K562 (cell line): ENCODE data around the gene SND1. TPM values are rescaled to one million over a fixed set of nuclear protein-coding genes. Genes with fewer than 3 reads are reported as not detected.
A peak's percentile ranks its signal among the peaks of the same experiment; 100 is the strongest.

Experiments
- ATAC-seq: fragments of 200-7000 bp; cut with Tn5 transposase; 3 replicates; pipeline ENCODE4 v1.9.1; 2020; ENCODE audit warnings: moderate library complexity
- BruUV-seq: library from RNA; stranded (reverse); fragments of 400-500 nt; replicated peaks from 2 replicates; lab custom pipeline; 2021; lab: Mats Ljungman, UMichigan
- CTCF ChIA-PET: fragments of 300-600 bp; formaldehyde crosslinking; extraction: SDS; loops from one replicate; lab custom pipeline; 2021; ENCODE audit warnings: low intra/inter-chr PET ratio; lab: Yijun Ruan, JAX
- POLR2A ChIA-PET: fragments of 300-600, 350-650 bp; sonication (Branson Sonifier 250); formaldehyde crosslinking; extraction: SDS; loops from one replicate; lab custom pipeline; 2021; ENCODE audit warnings: antibody characterized with exemption, inconsistent platforms; lab: Yijun Ruan, JAX
- DNase-seq, 4 experiments: peaks; one replicate each; pipeline versions ENCODE4 v3.0.0 to v3.0.0-alpha.2; 2011 to 2018; ENCODE audit warnings: low spot score in 3 of 4, mixed read lengths in 3 of 4; ENCODE audit errors: extremely low read depth in 1 of 4
- FAIRE-seq: peaks from 2 replicates; lab custom pipeline; 2011; peaks lifted over from hg19 to GRCh38; lab: Jason Lieb, UNC
- H2AFZ ChIP-seq: 2 replicates; pipeline ENCODE4 v1.6.0; 2011; ENCODE audit warnings: low read depth, low read length, control low read depth, inconsistent platforms
- H3K27ac ChIP-seq: fragments of 200-600 bp; 3 replicates; pipeline ENCODE4 v1.8.0; 2011; ENCODE audit warnings: low read depth, mild to moderate bottlenecking, control low read depth, inconsistent platforms, low read length, moderate library complexity, mixed read lengths; ENCODE audit errors: extremely low read depth
- H3K27me3 ChIP-seq, 2 experiments: fragments of 300-600 bp in 1 of 2; 2 replicates in 1 of 2; 3 replicates in 1 of 2; pipeline versions ENCODE4 v1.6.0 to v1.8.0; 2011; ENCODE audit warnings: inconsistent platforms in 2 of 2, low read length in 2 of 2, mild to moderate bottlenecking in 1 of 2, mixed read lengths in 1 of 2, moderate library complexity in 1 of 2; ENCODE audit not compliant: control insufficient read depth in 2 of 2, insufficient read depth in 2 of 2
- H3K36me3 ChIP-seq: fragments of 300-600 bp; 3 replicates; pipeline ENCODE4 v1.8.0; 2011; ENCODE audit warnings: mild to moderate bottlenecking, low read length, inconsistent platforms; ENCODE audit not compliant: control insufficient read depth, insufficient read depth
- H3K4me1 ChIP-seq, 2 experiments: fragments of 200-600 bp in 1 of 2; replicated peaks in 1 of 2; 2 replicates in 1 of 2; 3 replicates in 1 of 2; pipeline versions ENCODE4 v1.5.1 to v1.8.0; 2011; ENCODE audit warnings: inconsistent platforms in 2 of 2, low read length in 2 of 2, mild to moderate bottlenecking in 1 of 2, mixed read lengths in 1 of 2, moderate library complexity in 1 of 2; ENCODE audit not compliant: control insufficient read depth in 2 of 2, insufficient read depth in 2 of 2
- H3K4me2 ChIP-seq: 2 replicates; pipeline ENCODE4 v1.6.1; 2011; ENCODE audit warnings: low read length, control low read depth, inconsistent platforms, mixed read lengths; ENCODE audit not compliant: insufficient read depth
- H3K4me3 ChIP-seq: fragments of 200-600 bp; sonication (generic), shearing (Covaris generic); 2 replicates; pipeline ENCODE4 v1.5.1; 2016; ENCODE audit warnings: control low read depth, inconsistent platforms
- H3K79me2 ChIP-seq: fragments of 200-600 bp; 3 replicates; pipeline ENCODE4 v1.8.0; 2011; ENCODE audit warnings: low read length, inconsistent platforms; ENCODE audit not compliant: control insufficient read depth, insufficient read depth
- H3K9ac ChIP-seq, 2 experiments: 2 replicates each; pipeline versions ENCODE4 v1.6.0 to v1.6.1; 2011; ENCODE audit warnings: low read depth in 2 of 2, low read length in 2 of 2, control low read depth in 1 of 2, inconsistent platforms in 1 of 2, mild to moderate bottlenecking in 1 of 2, mixed read lengths in 1 of 2; ENCODE audit not compliant: insufficient read depth in 1 of 2
- H3K9me1 ChIP-seq: one replicate; pipeline ENCODE4 v1.6.0; 2011; ENCODE audit warnings: inconsistent platforms, mild to moderate bottlenecking, low read length, moderate library complexity; ENCODE audit not compliant: control insufficient read depth, insufficient read depth
- H3K9me3 ChIP-seq: replicated peaks from 2 replicates; pipeline ENCODE4 v1.5.1; 2011; ENCODE audit warnings: low read depth, low read length, inconsistent platforms; ENCODE audit not compliant: control insufficient read depth, insufficient read depth
- H4K20me1 ChIP-seq: replicated peaks from 2 replicates; pipeline ENCODE4 v1.6.1; 2011; ENCODE audit warnings: low read length, inconsistent platforms, mixed read lengths; ENCODE audit not compliant: control insufficient read depth, insufficient read depth
- BCOR ChIP-seq: fragments of 450-650 bp; IDR thresholded peaks from 2 replicates; pipeline ENCODE4 v1.6.1; 2016
- BRCA1 ChIP-seq, 2 experiments: fragments of 450-650 bp in 1 of 2; sonication (generic) in 1 of 2; formaldehyde crosslinking in 1 of 2; IDR thresholded peaks; 2 replicates each; pipeline versions ENCODE4 v1.5.0 to v1.6.1; 2017 to 2020; ENCODE audit warnings: mild to moderate bottlenecking in 1 of 2, missing genetic modification reagents in 1 of 2
- CREM ChIP-seq: IDR thresholded peaks from 2 replicates; pipeline ENCODE4 v1.6.1; 2014; ENCODE audit warnings: antibody characterized with exemption, low read depth
- ELF1 ChIP-seq: fragments of 200-800 bp; sonication (Bioruptor generic); IDR thresholded peaks from 2 replicates; pipeline ENCODE4 v1.6.1; 2016; ENCODE audit warnings: missing genetic modification characterization, missing compliant biosample characterization
- FOXJ2 ChIP-seq: fragments of 200-800 bp; sonication (Bioruptor generic); IDR thresholded peaks from 2 replicates; pipeline ENCODE4 v1.6.1; 2016; ENCODE audit warnings: missing genetic modification characterization, missing compliant biosample characterization
- GATAD2B ChIP-seq: fragments of 450-650 bp; IDR thresholded peaks from 2 replicates; pipeline ENCODE4 v1.6.1; 2017; ENCODE audit warnings: mild to moderate bottlenecking, borderline replicate concordance
- HNRNPLL ChIP-seq: fragments of 200-400 bp; formaldehyde crosslinking; IDR thresholded peaks from 2 replicates; pipeline ENCODE4 v1.6.1; 2017; ENCODE audit warnings: low read length, low read depth, mild to moderate bottlenecking; ENCODE audit not compliant: poor library complexity, severe bottlenecking
- HOXB6 ChIP-seq: fragments of 250-450 bp; sonication (Bioruptor Pico); IDR thresholded peaks from 2 replicates; pipeline ENCODE4 v1.5.1; 2022; ENCODE audit warnings: mild to moderate bottlenecking, borderline replicate concordance
- ID3 ChIP-seq, 2 experiments: fragments of 250-450 bp in 1 of 2; fragments of 450-650 bp in 1 of 2; sonication (Bioruptor Pico) in 1 of 2; IDR thresholded peaks; 2 replicates each; pipeline versions ENCODE4 v1.6.1 to v1.8.0; 2016 to 2021; ENCODE audit warnings: mild to moderate bottlenecking in 2 of 2, moderate library complexity in 2 of 2, missing compliant biosample characterization in 1 of 2, missing genetic modification characterization in 1 of 2
- KAT7 ChIP-seq: sonication (generic); formaldehyde crosslinking; IDR thresholded peaks from 2 replicates; pipeline ENCODE4 v1.8.0; 2022; ENCODE audit warnings: missing genetic modification reagents, mild to moderate bottlenecking, borderline replicate concordance
- MTA3 ChIP-seq: fragments of 450-650 bp; formaldehyde crosslinking; IDR thresholded peaks from 2 replicates; pipeline ENCODE4 v1.6.1; 2017; ENCODE audit warnings: mild to moderate bottlenecking, borderline replicate concordance
- NFIC ChIP-seq: fragments of 450-650 bp; IDR thresholded peaks from 2 replicates; pipeline ENCODE4 v1.6.1; 2017; ENCODE audit warnings: mild to moderate bottlenecking, inconsistent platforms
- NRF1 ChIP-seq, 2 experiments: fragments of 450-650 bp; IDR thresholded peaks in 1 of 2; conservative IDR thresholded peaks in 1 of 2; 2 replicates each; pipeline ENCODE4 v1.6.1; 2014; ENCODE audit warnings: mild to moderate bottlenecking in 2 of 2
- ZNF282 ChIP-seq: sonication (generic); formaldehyde crosslinking; IDR thresholded peaks from 2 replicates; pipeline ENCODE4 v1.8.1; 2023; ENCODE audit warnings: missing genetic modification reagents
- ZNF444 ChIP-seq: fragments of 250-450 bp; sonication (Bioruptor Pico); IDR thresholded peaks from 2 replicates; pipeline ENCODE4 v1.4.0; 2020; ENCODE audit warnings: mild to moderate bottlenecking, moderate library complexity
- WGBS: fragments of 100-300 bp; shearing (Covaris generic); methylation state at CpG from one replicate; pipeline ENCODE4 v1.1.6; 2016; ENCODE audit warnings: low coverage, mixed read lengths; ENCODE audit not compliant: insufficient coverage; ENCODE audit errors: missing lambda C conversion rate; 5-methylcytosine and 5-hydroxymethylcytosine counted together
- in situ Hi-C: fragments of 300-500 bp; cut with MboI; formaldehyde crosslinking; loops from 4 replicates; pipeline ENCODE4 v1.15.0; 2018; ENCODE audit warnings: inconsistent platforms, mixed read lengths
- intact Hi-C: fragments of 100-400 bp; cut with micrococcal nuclease; formaldehyde crosslinking; loops from 2 replicates; pipeline ENCODE4 v1.14.2; 2022
- polyA plus RNA-seq, 8 experiments: library from polyadenylated mRNA; depleted of rRNA in 4 of 8; stranded (reverse) in 5 of 8; unstranded in 3 of 8; fragments of >200 nt; fragmentation: Nextera tagmentation in 2 of 8; fragmentation: Illumina TruSeq in 1 of 8; extraction: Ambion mirVana in 2 of 8; extraction: Trizol in 1 of 8; gene quantifications; 2 replicates each; pipeline versions ENCODE4 v1.2.1 to v1.2.3, GENCODE V29; 2011 to 2014; ENCODE audit warnings: inconsistent platforms in 1 of 8, missing spikeins in 1 of 8
- total RNA-seq, 7 experiments: library from RNA; depleted of rRNA in 6 of 7; stranded (reverse); fragments of >200 nt in 6 of 7; fragmentation: Illumina TruSeq in 2 of 7; extraction: Trizol in 2 of 7; gene quantifications; 2 replicates each; pipeline versions ENCODE4 v1.2.1 to v1.2.3, GENCODE V29; 2011 to 2021; ENCODE audit warnings: low replicate concordance in 1 of 7
- TF ChIP-seq, protein P1 (sequence below), 3 experiments: IDR thresholded peaks in 2 of 3; conservative IDR thresholded peaks in 1 of 3; 2 replicates each; pipeline ENCODE4 v1.5.1; 2011 to 2012; ENCODE audit warnings: low read length in 3 of 3, mild to moderate bottlenecking in 3 of 3, control low read depth in 2 of 3, improper control_type of control experiment in 1 of 3, inconsistent platforms in 1 of 3, low read depth in 1 of 3, mixed read lengths in 1 of 3, moderate library complexity in 1 of 3; ENCODE audit not compliant: insufficient read depth in 2 of 3
- TF ChIP-seq, protein P2 (sequence below): sonication (generic); formaldehyde crosslinking; IDR thresholded peaks from 2 replicates; pipeline ENCODE4 v1.8.0; 2022; ENCODE audit warnings: mild to moderate bottlenecking, low read depth, missing genetic modification reagents

The SND1 gene
- total and polyA plus RNA-seq, 9 of the 15 experiments (the other 6 are each of a cell fraction or from before 2014, with no cell fraction given), result 46.5 to 307 (median 191) TPM

- Histone ChIP-seq H3K4me2 (peak overlapping the region; percentile 85), H3K79me2 (no peaks in the 10 kb centered on the region), H3K27me3 (peaks cover 25 to 39% of the 10 kb centered on the region in 2 experiments), H3K9me1 (no peaks in the 10 kb centered on the region), H3K4me1 (peaks cover 16% of the 10 kb centered on the region in 2 experiments), H3K27ac (no peak overlapping the region), H4K20me1 (no peaks in the 10 kb centered on the region), H3K36me3 (no peaks in the 10 kb centered on the region), H3K9me3 (no peaks in the 10 kb centered on the region), H2AFZ (peak overlapping the region; percentile 99), H3K4me3 (peak overlapping the region; percentile 53), H3K9ac (peak overlapping the region; percentile 61 to 92)
- 7% methylated on average over 42 of the region's 57 CpGs for WGBS
- in situ Hi-C loops, result no loop called here
- DNase-seq, result peak; percentile 81 to 98 (median 96)
- CTCF ChIA-PET, result interaction anchor here (0.7 to 5.3 kb wide), 2 partner anchors 73 to 252 kb away, joined by 4 to 53 read pairs; no protein-coding TSS in a partner anchor
- FAIRE-seq, result peak; percentile 49
- POLR2A ChIA-PET, result interaction anchor here (0.5 to 1.4 kb wide), 10 partner anchors 11 to 1315 kb away, joined by 3 to 7 read pairs (median 3); no protein-coding TSS in a partner anchor
- intact Hi-C loops, result loop anchor here (1.0 to 2.0 kb wide), 2 partner anchors 73 to 427 kb away; no protein-coding TSS in a partner anchor
- no TSS peak for BruUV-seq
- ATAC-seq, result peak; percentile 96
- TF ChIP-seq, protein P1, sequence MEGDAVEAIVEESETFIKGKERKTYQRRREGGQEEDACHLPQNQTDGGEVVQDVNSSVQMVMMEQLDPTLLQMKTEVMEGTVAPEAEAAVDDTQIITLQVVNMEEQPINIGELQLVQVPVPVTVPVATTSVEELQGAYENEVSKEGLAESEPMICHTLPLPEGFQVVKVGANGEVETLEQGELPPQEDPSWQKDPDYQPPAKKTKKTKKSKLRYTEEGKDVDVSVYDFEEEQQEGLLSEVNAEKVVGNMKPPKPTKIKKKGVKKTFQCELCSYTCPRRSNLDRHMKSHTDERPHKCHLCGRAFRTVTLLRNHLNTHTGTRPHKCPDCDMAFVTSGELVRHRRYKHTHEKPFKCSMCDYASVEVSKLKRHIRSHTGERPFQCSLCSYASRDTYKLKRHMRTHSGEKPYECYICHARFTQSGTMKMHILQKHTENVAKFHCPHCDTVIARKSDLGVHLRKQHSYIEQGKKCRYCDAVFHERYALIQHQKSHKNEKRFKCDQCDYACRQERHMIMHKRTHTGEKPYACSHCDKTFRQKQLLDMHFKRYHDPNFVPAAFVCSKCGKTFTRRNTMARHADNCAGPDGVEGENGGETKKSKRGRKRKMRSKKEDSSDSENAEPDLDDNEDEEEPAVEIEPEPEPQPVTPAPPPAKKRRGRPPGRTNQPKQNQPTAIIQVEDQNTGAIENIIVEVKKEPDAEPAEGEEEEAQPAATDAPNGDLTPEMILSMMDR (IDR thresholded peaks at IDR 0.05 in 2 of 3, conservative IDR thresholded peaks at IDR 0.05 in 1 of 3; ENCODE audit: insufficient read depth in 2 of 3, low read depth in 1 of 3, low read length in 3 of 3), result peak; percentile 87 to 94 (median 88)
- TF ChIP-seq KAT7 (CRISPR knock-in tag) (0 out of 2 replicates have a peak, but pooled peaks have one; percentile 73), FOXJ2 (tag) (no peak), GATAD2B (peak; percentile 98), ELF1 (peak; percentile 75), CREM (peak; percentile 12), MTA3 (peak; percentile 71), ZNF444 (CRISPR knock-in tag) (no peak), NFIC (no peak), NRF1 (conservative IDR thresholded peaks at IDR 0.05 in 1 of 2, IDR thresholded peaks at IDR 0.05 in 1 of 2) (peak; percentile 58 to 61; a peak in 3 of 4 replicates), ZNF282 (CRISPR knock-in tag) (no peak), BRCA1 (IDR thresholded peaks at IDR 0.05) (no peak), BRCA1 (CRISPR knock-in tag; IDR thresholded peaks at IDR 0.05) (0 out of 2 replicates have a peak, but pooled peaks have one; percentile 78), HNRNPLL (peak; percentile 48), HOXB6 (no peak), ID3 (CRISPR knock-in tag; IDR thresholded peaks at IDR 0.05) (no peak), ID3 (tag; IDR thresholded peaks at IDR 0.05) (peak; percentile 59; the same call in 1 of the 2 replicates), BCOR (no peak)
- TF ChIP-seq, protein P2, sequence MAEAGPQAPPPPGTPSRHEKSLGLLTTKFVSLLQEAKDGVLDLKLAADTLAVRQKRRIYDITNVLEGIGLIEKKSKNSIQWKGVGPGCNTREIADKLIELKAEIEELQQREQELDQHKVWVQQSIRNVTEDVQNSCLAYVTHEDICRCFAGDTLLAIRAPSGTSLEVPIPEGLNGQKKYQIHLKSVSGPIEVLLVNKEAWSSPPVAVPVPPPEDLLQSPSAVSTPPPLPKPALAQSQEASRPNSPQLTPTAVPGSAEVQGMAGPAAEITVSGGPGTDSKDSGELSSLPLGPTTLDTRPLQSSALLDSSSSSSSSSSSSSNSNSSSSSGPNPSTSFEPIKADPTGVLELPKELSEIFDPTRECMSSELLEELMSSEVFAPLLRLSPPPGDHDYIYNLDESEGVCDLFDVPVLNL, result no peak
Observed at GRCh38 chr7:128135515-128136214, 483.7 kb downstream of the SND1 start.
